ENCODE data around the gene RBM17.
"Not testable (repeated sequence)": the region's sequence is repeated elsewhere in the genome, so short reads cannot be mapped to it uniquely, and the experiment has no call there.

The RBM17 gene

GRCh38 chr10:6056411-6057135, 32.3 kb upstream of the RBM17 start:
- DNase-seq = no peak

GRCh38 chr10:6058682-6059475, 30.0 kb upstream of the RBM17 start:
- DNase-seq = no peak

- DNase-seq = no peak
Measured at GRCh38 chr10:6059506-6059905, 29.3 kb upstream of the RBM17 start.

GRCh38 chr10:6061056-6061455, 27.8 kb upstream of the RBM17 start:
- no peak for DNase-seq

GRCh38 chr10:6062101-6062771, 26.6 kb upstream of the RBM17 start, which contains the start of gene IL2RA:
IL2RA (minus strand) TSS chr10:6062367; CDS start chr10:6062151, 216 bp downstream.
- no peak for DNase-seq

- no peak for DNase-seq
Measured at GRCh38 chr10:6064119-6064518, 24.7 kb upstream of the RBM17 start.

GRCh38 chr10:6064726-6065125, 24.1 kb upstream of the RBM17 start:
- DNase-seq = not testable (repeated sequence)

- no peak for DNase-seq
Measured at GRCh38 chr10:6065406-6065805, 23.4 kb upstream of the RBM17 start.

- no peak for DNase-seq
Measured at GRCh38 chr10:6065835-6066234, 23.0 kb upstream of the RBM17 start.

- DNase-seq = no peak
Measured at GRCh38 chr10:6067457-6067856, 21.4 kb upstream of the RBM17 start.

- DNase-seq = no peak
Measured at GRCh38 chr10:6068006-6068405, 20.8 kb upstream of the RBM17 start.

GRCh38 chr10:6068422-6068821, 20.4 kb upstream of the RBM17 start:
- no peak for DNase-seq

GRCh38 chr10:6069081-6069931, 19.5 kb upstream of the RBM17 start:
- no peak for DNase-seq

- no peak for DNase-seq
Measured at GRCh38 chr10:6070660-6071059, 18.2 kb upstream of the RBM17 start.

- DNase-seq = no peak
Measured at GRCh38 chr10:6071181-6072175, 17.4 kb upstream of the RBM17 start.

GRCh38 chr10:6072215-6072934, 16.5 kb upstream of the RBM17 start:
- DNase-seq = no peak

GRCh38 chr10:6074489-6075301, 14.1 kb upstream of the RBM17 start:
- no peak for DNase-seq

GRCh38 chr10:6077071-6077675, 11.7 kb upstream of the RBM17 start:
- no peak for DNase-seq

- DNase-seq = no peak
Measured at GRCh38 chr10:6079044-6079443, 9.8 kb upstream of the RBM17 start.

All from NCI-H2171 (cell line).